RWPE2 (cell line): ENCODE results near the gene FRMPD4.
A peak's percentile ranks its signal among the peaks of the same experiment; 100 is the strongest.

ENCODE experiments used
- ATAC-seq: fragments of 200-7000 bp; cut with Tn5 transposase; 3 replicates; pipeline ENCODE4 v1.9.1; 2021; ENCODE audit warnings: low read depth
- DNase-seq: peaks from one replicate; pipeline ENCODE4 v3.0.0-alpha.2; 2020; ENCODE audit warnings: low spot score
- H3K27ac ChIP-seq: fragments of 450-650 bp; 2 replicates; pipeline ENCODE4 v1.5.1; 2017; ENCODE audit warnings: mild to moderate bottlenecking; ENCODE audit not compliant: poor library complexity, severe bottlenecking
- H3K27me3 ChIP-seq: fragments of 250-450 bp; sonication (Bioruptor Pico); 2 replicates; pipeline ENCODE4 v1.5.1; 2021; ENCODE audit warnings: mild to moderate bottlenecking, moderate library complexity; ENCODE audit not compliant: insufficient read depth, poor library complexity, severe bottlenecking
- H3K36me3 ChIP-seq: fragments of 250-450 bp; sonication (Bioruptor Pico); 2 replicates; pipeline ENCODE4 v1.5.1; 2020; ENCODE audit warnings: low read depth, mild to moderate bottlenecking, moderate library complexity
- H3K4me1 ChIP-seq: fragments of 250-450 bp; sonication (Bioruptor Pico); 2 replicates; pipeline ENCODE4 v1.5.1; 2021; ENCODE audit warnings: mild to moderate bottlenecking, moderate library complexity; ENCODE audit not compliant: insufficient read depth, poor library complexity, severe bottlenecking
- H3K4me3 ChIP-seq: fragments of 250-450 bp; sonication (Bioruptor Pico); 2 replicates; pipeline ENCODE4 v1.5.1; 2021; ENCODE audit warnings: mild to moderate bottlenecking, moderate library complexity; ENCODE audit not compliant: severe bottlenecking
- H3K9me3 ChIP-seq: fragments of 250-450 bp; sonication (Bioruptor Pico); 2 replicates; pipeline ENCODE4 v1.5.1; 2021; ENCODE audit warnings: mild to moderate bottlenecking, moderate library complexity; ENCODE audit not compliant: severe bottlenecking
- CTCF ChIP-seq: fragments of 450-650 bp; IDR thresholded peaks from one replicate; pipeline ENCODE4 v1.5.1; 2017; ENCODE audit warnings: mild to moderate bottlenecking, moderate library complexity; ENCODE audit not compliant: poor library complexity, severe bottlenecking

The FRMPD4 gene

GRCh38 chrX:12245650-12246645 is 107.7 kb downstream of the FRMPD4 start:
- Histone ChIP-seq H3K36me3 (no peaks in the 10 kb centered on the region), H3K4me1 (no peaks in the 10 kb centered on the region), H3K27me3 (no peaks in the 10 kb centered on the region), H3K4me3 (no peak overlapping the region), H3K27ac (no peak overlapping the region), H3K9me3 (no peaks in the 10 kb centered on the region)
- ATAC-seq: no peak
- TF ChIP-seq CTCF: no peak
- no peak for DNase-seq

- Histone ChIP-seq H3K4me3 (no peak overlapping the region), H3K27ac (no peak overlapping the region), H3K4me1 (no peaks in the 10 kb centered on the region), H3K27me3 (no peaks in the 10 kb centered on the region), H3K36me3 (no peaks in the 10 kb centered on the region), H3K9me3 (no peaks in the 10 kb centered on the region)
- DNase-seq (no peak), ATAC-seq (no peak)
- TF ChIP-seq CTCF: no peak
Observed at GRCh38 chrX:12249997-12250396, 111.7 kb downstream of the FRMPD4 start.

- no peak overlapping the region for H3K27ac ChIP-seq
- ATAC-seq (no peak), DNase-seq (no peak)
- H3K4me3 ChIP-seq: no peak overlapping the region
- H3K9me3 ChIP-seq: no peaks in the 10 kb centered on the region
- no peaks in the 10 kb centered on the region for H3K36me3 ChIP-seq
- H3K27me3 ChIP-seq: no peaks in the 10 kb centered on the region
- H3K4me1 ChIP-seq: no peaks in the 10 kb centered on the region
- no peak for TF ChIP-seq CTCF
Observed at GRCh38 chrX:12263211-12263610, 124.9 kb downstream of the FRMPD4 start.

- Histone ChIP-seq H3K4me3 (no peak overlapping the region), H3K36me3 (no peaks in the 10 kb centered on the region), H3K27ac (no peak overlapping the region), H3K9me3 (no peaks in the 10 kb centered on the region), H3K27me3 (no peaks in the 10 kb centered on the region), H3K4me1 (no peaks in the 10 kb centered on the region)
- TF ChIP-seq CTCF: peak; percentile 39
- DNase-seq: no peak
- ATAC-seq: no peak
Observed at GRCh38 chrX:12269484-12269883, 131.2 kb downstream of the FRMPD4 start.

- Histone ChIP-seq H3K4me3 (no peak overlapping the region), H3K27ac (no peak overlapping the region), H3K36me3 (no peaks in the 10 kb centered on the region), H3K9me3 (no peaks in the 10 kb centered on the region), H3K27me3 (no peaks in the 10 kb centered on the region), H3K4me1 (no peaks in the 10 kb centered on the region)
- ATAC-seq (no peak), DNase-seq (no peak)
- TF ChIP-seq CTCF: no peak
Observed at GRCh38 chrX:12278151-12278550, 139.9 kb downstream of the FRMPD4 start.
